Measurements from ENCODE around the gene PTN. TPM values are rescaled to one million over a fixed set of nuclear protein-coding genes. Genes with fewer than 3 reads are reported as not detected.

Gene PTN
- total and polyA plus RNA-seq, 2 donors (not counting 1 experiment from before 2014, with no cell fraction given) = 30.2 to 115 TPM

- no peak overlapping the region for H3K9ac ChIP-seq (ENCODE audit: insufficient read depth, low read length)
- H3K4me3 ChIP-seq (replicated peaks in 1 of 4; ENCODE audit: control extremely low read depth in 1 of 4, insufficient read depth in 1 of 4, low read depth in 3 of 4, low read length in 4 of 4) = peak overlapping the region; percentile 64 to 77 (median 72)
- no peak overlapping the region for H3K27ac ChIP-seq (ENCODE audit: insufficient read depth, low read length)
- peak overlapping the region; percentile 76 for H2AFZ ChIP-seq (ENCODE audit: low read length)
- peak; percentile 49 to 51 for DNase-seq (ENCODE audit: low read depth in 2 of 2)
- H3K4me1 ChIP-seq (ENCODE audit: control insufficient read depth, extremely low read depth, insufficient read depth, low read length) = no peaks in the 10 kb centered on the region
- H3K79me2 ChIP-seq (ENCODE audit: control insufficient read depth, insufficient read depth, low read length) = no peaks in the 10 kb centered on the region
- no peaks in the 10 kb centered on the region for H4K20me1 ChIP-seq (ENCODE audit: control insufficient read depth, extremely low read depth, insufficient read depth, low read length)
- no peak for TF ChIP-seq CTCF (conservative IDR thresholded peaks at IDR 0.05 in 1 of 2, IDR thresholded peaks at IDR 0.05 in 1 of 2; ENCODE audit: low read depth in 1 of 2, low read length in 2 of 2)
- TF ChIP-seq EZH2 (IDR thresholded peaks at IDR 0.05; ENCODE audit: low read length, missing control alignments) = no peak
- no peaks in the 10 kb centered on the region for H3K27me3 ChIP-seq (ENCODE audit: control insufficient read depth, insufficient read depth, low read length)
- no peaks in the 10 kb centered on the region for H3K36me3 ChIP-seq (ENCODE audit: control insufficient read depth, insufficient read depth, low read length)
- peak overlapping the region; percentile 97 for H3K4me2 ChIP-seq (ENCODE audit: extremely low read depth, insufficient read depth, low read length)
- H3K9me3 ChIP-seq (ENCODE audit: control insufficient read depth, insufficient read depth, low read depth, low read length) = no peaks in the 10 kb centered on the region
Measured at GRCh38 chr7:137342265-137342664, 1.3 kb downstream of the PTN start.

GRCh38 chr7:137337902-137338301, 5.6 kb downstream of the PTN start:
- H3K4me2 ChIP-seq (ENCODE audit: extremely low read depth, insufficient read depth, low read length) = no peak overlapping the region
- H3K4me3 ChIP-seq (replicated peaks in 1 of 4; ENCODE audit: control extremely low read depth in 1 of 4, insufficient read depth in 1 of 4, low read depth in 3 of 4, low read length in 4 of 4) = no peak overlapping the region
- no peak for DNase-seq (ENCODE audit: low read depth in 2 of 2)
- no peaks in the 10 kb centered on the region for H3K36me3 ChIP-seq (ENCODE audit: control insufficient read depth, insufficient read depth, low read length)
- H3K9me3 ChIP-seq (ENCODE audit: control insufficient read depth, insufficient read depth, low read depth, low read length) = no peaks in the 10 kb centered on the region
- H3K4me1 ChIP-seq (ENCODE audit: control insufficient read depth, extremely low read depth, insufficient read depth, low read length) = no peaks in the 10 kb centered on the region
- H3K27me3 ChIP-seq (ENCODE audit: control insufficient read depth, insufficient read depth, low read length) = no peaks in the 10 kb centered on the region
- H3K79me2 ChIP-seq (ENCODE audit: control insufficient read depth, insufficient read depth, low read length) = no peaks in the 10 kb centered on the region
- H2AFZ ChIP-seq (ENCODE audit: low read length) = no peak overlapping the region
- no peak overlapping the region for H3K27ac ChIP-seq (ENCODE audit: insufficient read depth, low read length)
- no peaks in the 10 kb centered on the region for H4K20me1 ChIP-seq (ENCODE audit: control insufficient read depth, extremely low read depth, insufficient read depth, low read length)
- TF ChIP-seq EZH2 (IDR thresholded peaks at IDR 0.05; ENCODE audit: low read length, missing control alignments) (no peak), CTCF (conservative IDR thresholded peaks at IDR 0.05 in 1 of 2, IDR thresholded peaks at IDR 0.05 in 1 of 2; ENCODE audit: low read depth in 1 of 2, low read length in 2 of 2) (peak in 1 of 2 donors; percentile 25)
- H3K9ac ChIP-seq (ENCODE audit: insufficient read depth, low read length) = no peak overlapping the region

DNA sequence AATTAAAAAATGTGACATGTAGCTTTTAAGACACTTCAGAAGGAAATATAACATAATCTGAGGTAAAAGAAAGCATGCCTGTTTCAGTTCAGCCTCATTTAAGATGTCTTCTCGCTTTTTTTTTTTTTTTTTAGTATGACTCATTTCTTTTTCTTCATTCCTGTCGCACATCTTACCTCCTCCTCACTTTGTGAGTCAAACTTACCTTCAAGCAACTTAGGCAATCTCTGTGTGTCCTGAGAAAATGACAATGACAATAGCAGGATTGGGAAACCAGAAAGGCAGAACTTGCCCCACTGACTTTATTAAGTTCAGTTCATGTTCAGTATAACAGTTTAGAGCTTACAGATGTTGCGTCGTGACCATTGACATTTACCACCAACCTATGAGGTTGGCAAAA, 7.7 kb downstream of the PTN start:
- DNase-seq (ENCODE audit: low read depth in 2 of 2) = peak in 1 of 2 donors; percentile 60
- Histone ChIP-seq H3K27me3 (ENCODE audit: control insufficient read depth, insufficient read depth, low read length) (no peaks in the 10 kb centered on the region), H3K4me3 (replicated peaks in 1 of 4; ENCODE audit: control extremely low read depth in 1 of 4, insufficient read depth in 1 of 4, low read depth in 3 of 4, low read length in 4 of 4) (no peak overlapping the region), H3K9me3 (ENCODE audit: control insufficient read depth, insufficient read depth, low read depth, low read length) (no peaks in the 10 kb centered on the region), H3K27ac (ENCODE audit: insufficient read depth, low read length) (no peak overlapping the region), H3K36me3 (ENCODE audit: control insufficient read depth, insufficient read depth, low read length) (no peaks in the 10 kb centered on the region), H3K79me2 (ENCODE audit: control insufficient read depth, insufficient read depth, low read length) (no peaks in the 10 kb centered on the region), H3K4me2 (ENCODE audit: extremely low read depth, insufficient read depth, low read length) (no peak overlapping the region), H2AFZ (ENCODE audit: low read length) (no peak overlapping the region), H3K9ac (ENCODE audit: insufficient read depth, low read length) (no peak overlapping the region), H4K20me1 (ENCODE audit: control insufficient read depth, extremely low read depth, insufficient read depth, low read length) (no peaks in the 10 kb centered on the region), H3K4me1 (ENCODE audit: control insufficient read depth, extremely low read depth, insufficient read depth, low read length) (peaks cover 2% of the 10 kb centered on the region)
- TF ChIP-seq EZH2 (IDR thresholded peaks at IDR 0.05; ENCODE audit: low read length, missing control alignments) (no peak), CTCF (conservative IDR thresholded peaks at IDR 0.05 in 1 of 2, IDR thresholded peaks at IDR 0.05 in 1 of 2; ENCODE audit: low read depth in 1 of 2, low read length in 2 of 2) (no peak)
